ENCODE measurements around the gene HOTAIR. TPM values are rescaled to one million over a fixed set of nuclear protein-coding genes. Genes with fewer than 3 reads are reported as not detected.

Gene HOTAIR
- total RNA-seq, 1 experiment from 2014 or later: 3.5 TPM

DNA sequence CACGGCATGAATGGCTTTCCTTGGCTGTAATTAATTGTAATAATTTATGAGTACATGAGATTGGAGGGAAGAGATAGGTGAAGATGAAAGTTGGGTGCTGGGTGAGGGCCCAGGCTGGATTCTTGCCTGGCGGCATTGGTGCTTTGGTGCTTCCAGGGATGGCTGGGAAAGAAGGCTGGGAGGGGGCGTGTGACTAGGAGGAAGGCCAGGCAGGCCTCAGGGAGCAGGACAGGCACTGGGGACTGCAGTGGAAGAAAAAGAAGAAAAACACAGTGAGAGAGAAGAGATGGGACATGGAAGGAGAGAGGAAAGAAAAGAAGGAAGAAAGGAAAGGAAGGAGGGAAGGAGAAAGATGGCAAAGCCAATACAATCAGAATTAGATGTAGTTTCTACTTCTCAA lies 28.9 kb upstream of the HOTAIR start:
- H3K9ac ChIP-seq (ENCODE audit: low read length): no peak overlapping the region
- no peak overlapping the region for H3K4me3 ChIP-seq (ENCODE audit: low read length)
- POLR2A ChIA-PET (ENCODE audit: unreplicated experiment): no interaction called here
- DNase-seq (no peak), ATAC-seq (no peak)
- no peaks in the 10 kb centered on the region for H3F3A ChIP-seq (ENCODE audit: low read length, unreplicated experiment)
- no peaks in the 10 kb centered on the region for H3K9me2 ChIP-seq (replicated peaks; ENCODE audit: low read length)
- no peak overlapping the region for H2AFZ ChIP-seq (ENCODE audit: low read length)
- H3K4me2 ChIP-seq (ENCODE audit: low read length): no peak overlapping the region
- no TSS peak for BruUV-seq (replicated peaks)
- no peak for TF ChIP-seq EZH2 (IDR thresholded peaks at IDR 0.05; ENCODE audit: low read length, unreplicated experiment)
- no peak for TF ChIP-seq EZH2phosphoT487 (IDR thresholded peaks at IDR 0.05; ENCODE audit: borderline replicate concordance, low read length)
- TF ChIP-seq, protein P1, sequence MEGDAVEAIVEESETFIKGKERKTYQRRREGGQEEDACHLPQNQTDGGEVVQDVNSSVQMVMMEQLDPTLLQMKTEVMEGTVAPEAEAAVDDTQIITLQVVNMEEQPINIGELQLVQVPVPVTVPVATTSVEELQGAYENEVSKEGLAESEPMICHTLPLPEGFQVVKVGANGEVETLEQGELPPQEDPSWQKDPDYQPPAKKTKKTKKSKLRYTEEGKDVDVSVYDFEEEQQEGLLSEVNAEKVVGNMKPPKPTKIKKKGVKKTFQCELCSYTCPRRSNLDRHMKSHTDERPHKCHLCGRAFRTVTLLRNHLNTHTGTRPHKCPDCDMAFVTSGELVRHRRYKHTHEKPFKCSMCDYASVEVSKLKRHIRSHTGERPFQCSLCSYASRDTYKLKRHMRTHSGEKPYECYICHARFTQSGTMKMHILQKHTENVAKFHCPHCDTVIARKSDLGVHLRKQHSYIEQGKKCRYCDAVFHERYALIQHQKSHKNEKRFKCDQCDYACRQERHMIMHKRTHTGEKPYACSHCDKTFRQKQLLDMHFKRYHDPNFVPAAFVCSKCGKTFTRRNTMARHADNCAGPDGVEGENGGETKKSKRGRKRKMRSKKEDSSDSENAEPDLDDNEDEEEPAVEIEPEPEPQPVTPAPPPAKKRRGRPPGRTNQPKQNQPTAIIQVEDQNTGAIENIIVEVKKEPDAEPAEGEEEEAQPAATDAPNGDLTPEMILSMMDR (conservative IDR thresholded peaks at IDR 0.05; ENCODE audit: low read depth, low read length): no peak
- H3K9me3 ChIP-seq (ENCODE audit: low read length): no peaks in the 10 kb centered on the region
- no peaks in the 10 kb centered on the region for H3K36me3 ChIP-seq (ENCODE audit: low read depth, low read length)
- H4K20me1 ChIP-seq (ENCODE audit: low read length): no peaks in the 10 kb centered on the region
- H3K4me1 ChIP-seq (ENCODE audit: insufficient read depth, low read length): peaks cover 12% of the 10 kb centered on the region
- H3K27ac ChIP-seq (ENCODE audit: low read length): no peak overlapping the region
- intact Hi-C loops (cut with micrococcal nuclease): no loop called here
- peaks cover 6% of the 10 kb centered on the region; the same call in 1 of the 2 replicates for H3K79me2 ChIP-seq (ENCODE audit: low read length)
- CTCF ChIA-PET: interaction anchor here (0.7 to 1.0 kb wide), 2 partner anchors 205 to 878 kb away, joined by 3 to 5 read pairs; no protein-coding TSS in a partner anchor
- H3K27me3 ChIP-seq (ENCODE audit: low read length): no peaks in the 10 kb centered on the region

DNA sequence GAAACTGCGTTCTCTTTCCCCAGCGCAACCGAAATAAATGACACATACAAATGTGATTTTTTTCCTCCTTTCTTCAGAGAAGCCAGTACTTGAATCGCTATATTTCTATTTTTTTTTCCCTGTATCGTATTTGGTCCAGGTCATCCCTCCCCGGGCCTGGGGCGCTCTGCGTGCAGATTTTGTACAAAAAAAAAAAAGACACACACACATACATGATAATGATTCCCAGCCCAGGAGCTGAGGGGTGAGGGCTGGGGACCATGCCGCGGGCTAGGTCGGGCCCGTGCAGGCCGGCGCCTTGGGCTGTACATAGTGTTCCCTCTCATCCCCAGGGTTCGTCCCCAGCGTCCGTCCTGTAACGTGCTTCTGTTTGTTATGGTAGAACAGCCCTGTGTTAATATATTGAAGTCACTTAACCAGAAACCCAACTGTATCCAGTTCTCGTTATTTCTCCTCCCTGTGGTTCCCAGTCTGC lies 28.2 kb upstream of the HOTAIR start:
- H3F3A ChIP-seq (ENCODE audit: low read length, unreplicated experiment): no peaks in the 10 kb centered on the region
- CTCF ChIA-PET: no interaction called here
- no peaks in the 10 kb centered on the region for H3K9me2 ChIP-seq (replicated peaks; ENCODE audit: low read length)
- H3K36me3 ChIP-seq (ENCODE audit: low read depth, low read length): no peaks in the 10 kb centered on the region
- no peak overlapping the region for H3K27ac ChIP-seq (ENCODE audit: low read length)
- no peaks in the 10 kb centered on the region for H4K20me1 ChIP-seq (ENCODE audit: low read length)
- POLR2A ChIA-PET (ENCODE audit: unreplicated experiment): no interaction called here
- DNase-seq (no peak), ATAC-seq (no peak)
- peaks cover 11% of the 10 kb centered on the region for H3K4me1 ChIP-seq (ENCODE audit: insufficient read depth, low read length)
- no peak overlapping the region for H3K4me3 ChIP-seq (ENCODE audit: low read length)
- BruUV-seq (replicated peaks): no TSS peak
- peaks cover 10% of the 10 kb centered on the region; the same call in 1 of the 2 replicates for H3K79me2 ChIP-seq (ENCODE audit: low read length)
- intact Hi-C loops (cut with micrococcal nuclease): no loop called here
- H3K27me3 ChIP-seq (ENCODE audit: low read length): no peaks in the 10 kb centered on the region
- H2AFZ ChIP-seq (ENCODE audit: low read length): no peak overlapping the region
- H3K9me3 ChIP-seq (ENCODE audit: low read length): no peaks in the 10 kb centered on the region
- H3K4me2 ChIP-seq (ENCODE audit: low read length): no peak overlapping the region
- H3K9ac ChIP-seq (ENCODE audit: low read length): no peak overlapping the region
- no peak for TF ChIP-seq EZH2 (IDR thresholded peaks at IDR 0.05; ENCODE audit: low read length, unreplicated experiment)
- TF ChIP-seq, protein P1 (conservative IDR thresholded peaks at IDR 0.05; ENCODE audit: low read depth, low read length): no peak

DNA sequence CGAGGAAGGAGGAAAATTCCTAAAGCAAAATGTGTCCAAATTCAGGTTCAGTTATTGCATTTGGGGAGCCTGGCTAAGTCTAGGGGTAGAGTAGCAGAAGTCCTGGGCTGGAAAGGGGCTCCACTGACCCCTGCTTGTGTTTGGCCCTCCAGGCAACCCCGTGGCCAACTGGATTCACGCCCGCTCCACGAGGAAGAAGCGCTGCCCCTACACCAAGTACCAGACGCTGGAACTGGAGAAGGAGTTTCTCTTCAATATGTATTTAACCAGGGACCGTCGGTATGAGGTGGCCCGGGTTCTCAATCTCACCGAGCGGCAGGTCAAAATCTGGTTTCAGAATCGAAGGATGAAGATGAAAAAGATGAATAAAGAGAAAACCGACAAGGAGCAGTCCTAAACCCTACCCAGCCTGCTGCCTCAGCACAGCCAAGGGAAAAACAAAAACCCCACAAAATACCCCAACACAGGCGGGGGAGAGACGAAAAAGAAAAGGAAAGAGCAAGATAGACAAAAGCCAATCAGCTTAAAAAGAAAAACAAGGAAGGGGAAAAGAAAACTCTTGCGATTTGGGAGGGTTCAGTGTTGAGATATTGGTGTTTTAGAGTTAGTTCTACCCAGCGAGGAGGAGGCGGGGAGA lies 27.6 kb upstream of the HOTAIR start:
- ATAC-seq: no peak
- Histone ChIP-seq H3F3A (ENCODE audit: low read length, unreplicated experiment) (no peaks in the 10 kb centered on the region), H3K4me3 (ENCODE audit: low read length) (no peak overlapping the region), H3K79me2 (ENCODE audit: low read length) (peaks cover 16% of the 10 kb centered on the region; the same call in 1 of the 2 replicates), H3K9me3 (ENCODE audit: low read length) (no peaks in the 10 kb centered on the region), H3K36me3 (ENCODE audit: low read depth, low read length) (no peaks in the 10 kb centered on the region), H3K4me1 (ENCODE audit: insufficient read depth, low read length) (peaks cover 10% of the 10 kb centered on the region), H4K20me1 (ENCODE audit: low read length) (no peaks in the 10 kb centered on the region), H3K27ac (ENCODE audit: low read length) (no peak overlapping the region), H3K9me2 (replicated peaks; ENCODE audit: low read length) (no peaks in the 10 kb centered on the region), H3K27me3 (ENCODE audit: low read length) (no peaks in the 10 kb centered on the region), H2AFZ (ENCODE audit: low read length) (no peak overlapping the region), H3K4me2 (ENCODE audit: low read length) (no peak overlapping the region), H3K9ac (ENCODE audit: low read length) (no peak overlapping the region)
- ChIA-PET POLR2A (ENCODE audit: unreplicated experiment) (no interaction called here), CTCF (interaction anchor here (0.6 kb wide), 1 partner anchor 245 kb away, joined by 15 read pairs; no protein-coding TSS in a partner anchor)
- intact Hi-C loops (cut with micrococcal nuclease): no loop called here
- BruUV-seq (replicated peaks): no TSS peak
- no peak for TF ChIP-seq EZH2 (IDR thresholded peaks at IDR 0.05; ENCODE audit: low read length, unreplicated experiment)
- TF ChIP-seq, protein P1 (conservative IDR thresholded peaks at IDR 0.05; ENCODE audit: low read depth, low read length): no peak
- TF ChIP-seq EZH2phosphoT487 (IDR thresholded peaks at IDR 0.05; ENCODE audit: borderline replicate concordance, low read length): no peak
- no peak for DNase-seq

Measured in PC-3 (cell line).